Colonic mucosa (tissue), 4 donors: ENCODE data around the gene MRI1. TPM values are rescaled to one million over a fixed set of nuclear protein-coding genes. Genes with fewer than 3 reads are reported as not detected.
A peak's percentile ranks its signal among the peaks of the same experiment; 100 is the strongest.

Source experiments
- DNase-seq: peaks from one replicate; pipeline ENCODE4 v3.0.0-alpha.2; 2020
- H3K27ac ChIP-seq: fragments of 200-600 bp; one replicate; pipeline ENCODE4 v1.8.0; 2021
- H3K27me3 ChIP-seq: fragments of 200-600 bp; one replicate; pipeline ENCODE4 v1.8.0; 2021
- H3K36me3 ChIP-seq: fragments of 200-600 bp; one replicate; pipeline ENCODE4 v1.8.0; 2021
- H3K4me1 ChIP-seq: fragments of 200-600 bp; one replicate; pipeline ENCODE4 v1.8.0; 2021; ENCODE audit warnings: mild to moderate bottlenecking
- H3K4me3 ChIP-seq: fragments of 200-600 bp; one replicate; pipeline ENCODE4 v1.8.0; 2021
- H3K9ac ChIP-seq, 2 donors: one replicate each; pipeline ENCODE4 v1.7.0; 2013; ENCODE audit warnings: control low read depth in 2 of 2, low read depth in 2 of 2, low read length in 2 of 2
- H3K9me3 ChIP-seq: fragments of 200-600 bp; one replicate; pipeline ENCODE4 v1.8.0; 2021
- intact Hi-C: fragments of 100-400 bp; cut with DNase I; formaldehyde crosslinking; loops from one replicate; pipeline ENCODE4 v1.14.1; 2022
- total RNA-seq, 2 donors: library from RNA; stranded (reverse); fragmentation: NEBNext Ultra II Directional in 1 of 2; extraction: Animal tissue kit (Norgen Biotek cat#: 25700) in 1 of 2; gene quantifications; one replicate each; pipeline ENCODE4 v1.2.1, GENCODE V29; 2021
- TF ChIP-seq, protein P1 (sequence below): fragments of 200-600 bp; IDR thresholded peaks from one replicate; pipeline ENCODE4 v1.8.0; 2022; ENCODE audit warnings: antibody characterized with exemption, mild to moderate bottlenecking
- donor health status: healthy.
- donor health status: DM: no; HTN: no; CAD: no.
- donor health status: DM: no; HTN: no; CAD: no.

Gene MRI1
- total RNA-seq, 2 donors from 2014 or later = 19.5 to 26.7 TPM

DNA sequence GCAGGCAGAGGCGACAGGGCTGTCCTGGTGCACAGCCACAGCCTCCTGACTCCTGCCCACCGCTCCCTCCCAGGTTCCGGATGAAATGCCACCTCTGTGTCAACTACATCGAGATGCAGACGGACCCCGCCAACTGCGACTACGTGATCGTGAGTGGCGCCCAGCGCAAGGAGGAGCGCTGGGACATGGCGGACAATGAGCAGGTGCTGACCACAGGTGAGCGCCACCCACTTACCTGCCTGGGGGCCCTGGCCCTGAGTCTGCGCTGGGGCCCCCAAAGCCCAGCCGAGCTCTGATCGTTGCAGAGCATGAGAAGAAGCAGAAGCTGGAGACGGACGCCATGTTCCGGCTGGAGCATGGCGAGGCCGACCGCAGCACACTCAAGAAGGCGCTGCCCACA lies 5.5 kb upstream of the MRI1 start:
- Histone ChIP-seq H3K27ac (no peak overlapping the region), H3K27me3 (no peaks in the 10 kb centered on the region), H3K36me3 (peaks cover 23% of the 10 kb centered on the region), H3K4me1 (no peaks in the 10 kb centered on the region), H3K4me3 (no peak overlapping the region), H3K9ac (no peak overlapping the region), H3K9me3 (no peaks in the 10 kb centered on the region)
- TF ChIP-seq, protein P1, sequence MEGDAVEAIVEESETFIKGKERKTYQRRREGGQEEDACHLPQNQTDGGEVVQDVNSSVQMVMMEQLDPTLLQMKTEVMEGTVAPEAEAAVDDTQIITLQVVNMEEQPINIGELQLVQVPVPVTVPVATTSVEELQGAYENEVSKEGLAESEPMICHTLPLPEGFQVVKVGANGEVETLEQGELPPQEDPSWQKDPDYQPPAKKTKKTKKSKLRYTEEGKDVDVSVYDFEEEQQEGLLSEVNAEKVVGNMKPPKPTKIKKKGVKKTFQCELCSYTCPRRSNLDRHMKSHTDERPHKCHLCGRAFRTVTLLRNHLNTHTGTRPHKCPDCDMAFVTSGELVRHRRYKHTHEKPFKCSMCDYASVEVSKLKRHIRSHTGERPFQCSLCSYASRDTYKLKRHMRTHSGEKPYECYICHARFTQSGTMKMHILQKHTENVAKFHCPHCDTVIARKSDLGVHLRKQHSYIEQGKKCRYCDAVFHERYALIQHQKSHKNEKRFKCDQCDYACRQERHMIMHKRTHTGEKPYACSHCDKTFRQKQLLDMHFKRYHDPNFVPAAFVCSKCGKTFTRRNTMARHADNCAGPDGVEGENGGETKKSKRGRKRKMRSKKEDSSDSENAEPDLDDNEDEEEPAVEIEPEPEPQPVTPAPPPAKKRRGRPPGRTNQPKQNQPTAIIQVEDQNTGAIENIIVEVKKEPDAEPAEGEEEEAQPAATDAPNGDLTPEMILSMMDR = no peak
- DNase-seq = no peak
- intact Hi-C loops = no loop called here

DNA sequence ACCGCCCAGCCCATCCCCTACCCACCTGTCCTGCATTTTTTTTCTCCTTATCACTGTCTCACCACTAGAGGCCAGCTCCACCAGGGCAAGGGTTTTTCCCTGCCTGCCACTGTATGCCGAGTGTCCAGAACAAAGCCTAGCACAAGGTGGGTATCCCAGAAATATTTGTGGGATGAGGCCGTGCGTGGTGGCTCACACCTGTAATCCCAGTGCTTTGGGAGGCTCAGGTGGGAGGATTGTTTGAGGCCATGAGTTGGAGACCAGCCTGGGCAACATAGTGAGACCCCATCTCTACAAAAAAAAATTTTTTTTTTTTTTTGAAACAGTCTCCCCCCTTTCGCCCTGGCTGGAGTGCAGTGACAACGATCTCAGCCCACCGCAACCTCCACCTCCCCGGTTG lies 2.9 kb upstream of the MRI1 start:
- intact Hi-C loops = no loop called here
- H3K36me3 ChIP-seq = peaks cover 10% of the 10 kb centered on the region
- H3K27ac ChIP-seq = no peak overlapping the region
- no peaks in the 10 kb centered on the region for H3K4me1 ChIP-seq
- no peaks in the 10 kb centered on the region for H3K9me3 ChIP-seq
- DNase-seq = no peak
- TF ChIP-seq, protein P1 = no peak
- H3K4me3 ChIP-seq = no peak overlapping the region
- H3K27me3 ChIP-seq = no peaks in the 10 kb centered on the region
- H3K9ac ChIP-seq = no peak overlapping the region

DNA sequence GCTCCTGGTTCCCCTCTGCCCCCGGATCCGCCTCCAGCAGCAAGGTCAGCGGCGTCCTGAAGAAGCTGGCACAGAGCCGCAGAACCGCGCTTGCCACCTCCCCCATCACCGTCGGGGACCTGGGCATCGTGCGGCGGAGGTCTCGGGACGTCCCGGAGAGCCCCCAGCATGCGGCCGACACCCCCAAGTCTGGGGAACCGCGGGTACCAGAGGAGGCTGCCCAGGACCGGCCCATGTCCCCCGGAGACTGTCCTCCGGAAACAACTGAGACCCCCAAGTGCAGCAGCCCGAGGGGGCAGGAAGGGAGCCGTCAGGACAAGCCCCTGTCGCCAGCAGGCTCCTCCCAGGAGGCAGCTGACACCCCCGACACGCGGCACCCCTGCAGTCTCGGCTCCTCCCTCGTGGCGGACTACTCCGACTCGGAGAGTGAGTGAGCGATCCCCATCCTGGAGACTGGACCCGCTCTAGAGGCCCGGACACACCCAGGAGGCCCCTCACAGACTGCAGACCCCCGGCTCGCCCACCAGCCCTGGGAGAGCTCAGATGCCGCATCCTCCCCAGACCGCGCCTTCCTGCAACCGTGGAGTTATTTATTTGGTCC lies 1.6 kb upstream of the MRI1 start:
- Histone ChIP-seq H3K27me3 (no peaks in the 10 kb centered on the region), H3K9ac (no peak overlapping the region), H3K9me3 (no peaks in the 10 kb centered on the region), H3K4me3 (no peak overlapping the region), H3K4me1 (no peaks in the 10 kb centered on the region), H3K27ac (no peak overlapping the region), H3K36me3 (peaks cover 10% of the 10 kb centered on the region)
- intact Hi-C loops = no loop called here
- DNase-seq = no peak
- TF ChIP-seq, protein P1 = no peak

DNA sequence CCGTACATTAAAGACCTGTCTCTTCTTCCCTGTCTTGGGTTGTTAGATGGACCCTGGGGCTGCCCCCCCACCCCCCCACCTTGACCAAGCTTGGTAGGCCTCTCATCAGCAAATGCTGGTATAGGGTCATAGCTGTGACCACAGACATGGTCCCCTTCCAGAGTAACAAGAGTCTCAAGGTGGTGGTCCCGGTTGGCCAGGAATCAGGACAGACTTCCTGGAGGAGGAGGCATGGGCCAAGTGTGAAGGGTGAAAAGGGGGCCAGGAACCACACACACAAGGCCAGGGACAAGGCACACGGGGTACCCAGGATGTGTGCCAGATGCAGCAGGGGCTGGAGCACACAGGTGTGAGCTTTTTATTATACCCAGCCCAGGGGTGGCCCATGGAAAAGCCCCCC lies 1.1 kb upstream of the MRI1 start:
- Histone ChIP-seq H3K36me3 (peaks cover 10% of the 10 kb centered on the region), H3K27ac (no peak overlapping the region), H3K4me1 (no peaks in the 10 kb centered on the region), H3K27me3 (no peaks in the 10 kb centered on the region), H3K4me3 (no peak overlapping the region), H3K9me3 (no peaks in the 10 kb centered on the region), H3K9ac (no peak overlapping the region)
- intact Hi-C loops = no loop called here
- TF ChIP-seq, protein P1 = no peak
- DNase-seq = no peak

DNA sequence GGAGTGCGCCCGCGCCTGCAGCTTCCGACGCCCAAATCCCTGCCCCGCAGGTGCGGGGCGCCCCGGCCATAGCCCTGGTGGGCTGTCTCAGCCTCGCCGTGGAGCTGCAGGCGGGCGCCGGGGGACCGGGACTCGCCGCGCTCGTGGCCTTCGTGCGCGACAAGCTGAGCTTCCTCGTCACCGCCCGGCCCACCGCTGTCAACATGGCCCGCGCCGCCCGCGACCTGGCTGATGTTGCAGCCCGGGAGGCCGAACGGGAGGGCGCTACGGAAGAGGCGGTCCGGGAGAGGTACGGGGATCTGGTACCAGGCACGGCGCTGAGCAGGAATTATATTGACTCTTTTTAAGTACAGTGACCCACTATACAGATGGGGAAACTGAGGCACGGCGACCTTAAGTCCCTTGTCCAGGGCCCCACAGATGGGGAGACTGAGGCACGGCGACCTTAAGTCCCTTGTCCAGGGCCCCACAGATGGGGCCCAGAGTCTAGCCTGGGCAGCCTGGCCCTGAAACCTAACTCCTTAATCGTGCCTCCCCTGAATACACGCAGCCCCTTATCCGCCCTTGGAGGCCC lies 586 bp downstream of the MRI1 start:
- no peak for DNase-seq
- peak overlapping the region; percentile 67 to 86 for H3K9ac ChIP-seq
- no peaks in the 10 kb centered on the region for H3K4me1 ChIP-seq
- H3K27me3 ChIP-seq = no peaks in the 10 kb centered on the region
- peak overlapping the region; percentile 77 for H3K4me3 ChIP-seq
- intact Hi-C loops = no loop called here
- peaks cover 4% of the 10 kb centered on the region for H3K36me3 ChIP-seq
- TF ChIP-seq, protein P1 = no peak
- H3K27ac ChIP-seq = no peak overlapping the region
- no peaks in the 10 kb centered on the region for H3K9me3 ChIP-seq
